ENCODE results near the gene SLC4A8.

DNA sequence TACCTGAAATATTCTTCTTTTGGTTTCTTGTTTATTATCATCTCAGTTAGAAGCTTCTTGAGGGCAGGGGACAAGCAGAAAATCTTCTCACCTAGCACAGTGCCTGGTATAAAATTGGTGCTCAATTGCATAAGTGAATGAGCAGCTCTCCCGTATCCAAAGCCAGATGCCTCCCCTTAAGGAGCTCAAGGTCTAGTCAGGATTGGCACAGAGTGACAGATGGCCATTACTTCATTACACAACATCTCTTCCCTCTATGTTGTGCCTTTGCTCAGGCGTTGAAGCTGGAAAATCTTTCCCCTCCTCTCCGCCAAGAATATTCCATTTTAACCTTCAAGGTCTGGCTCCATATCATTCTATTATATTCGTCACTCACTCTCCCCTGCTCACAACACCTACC is 3.6 kb downstream of the SLC4A8 start:
- TF ChIP-seq, protein P1, sequence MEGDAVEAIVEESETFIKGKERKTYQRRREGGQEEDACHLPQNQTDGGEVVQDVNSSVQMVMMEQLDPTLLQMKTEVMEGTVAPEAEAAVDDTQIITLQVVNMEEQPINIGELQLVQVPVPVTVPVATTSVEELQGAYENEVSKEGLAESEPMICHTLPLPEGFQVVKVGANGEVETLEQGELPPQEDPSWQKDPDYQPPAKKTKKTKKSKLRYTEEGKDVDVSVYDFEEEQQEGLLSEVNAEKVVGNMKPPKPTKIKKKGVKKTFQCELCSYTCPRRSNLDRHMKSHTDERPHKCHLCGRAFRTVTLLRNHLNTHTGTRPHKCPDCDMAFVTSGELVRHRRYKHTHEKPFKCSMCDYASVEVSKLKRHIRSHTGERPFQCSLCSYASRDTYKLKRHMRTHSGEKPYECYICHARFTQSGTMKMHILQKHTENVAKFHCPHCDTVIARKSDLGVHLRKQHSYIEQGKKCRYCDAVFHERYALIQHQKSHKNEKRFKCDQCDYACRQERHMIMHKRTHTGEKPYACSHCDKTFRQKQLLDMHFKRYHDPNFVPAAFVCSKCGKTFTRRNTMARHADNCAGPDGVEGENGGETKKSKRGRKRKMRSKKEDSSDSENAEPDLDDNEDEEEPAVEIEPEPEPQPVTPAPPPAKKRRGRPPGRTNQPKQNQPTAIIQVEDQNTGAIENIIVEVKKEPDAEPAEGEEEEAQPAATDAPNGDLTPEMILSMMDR (IDR thresholded peaks at IDR 0.05) = no peak
- TF ChIP-seq POLR2A (IDR thresholded peaks at IDR 0.05) = no peak

All from esophagus squamous epithelium (tissue), 4 donors.